ENCODE measurements around the gene ADPGK. TPM values are rescaled to one million over a fixed set of nuclear protein-coding genes. Genes with fewer than 3 reads are reported as not detected.

Gene ADPGK
- polyA plus RNA-seq, 4 donors, result 51.0 to 62.2 (median 55.3) TPM

Other genes starting within 250 kb of the ADPGK start
- gene GOLGA6B, start 129.1 kb downstream of the ADPGK start, polyA plus RNA-seq (ENCODE audit: insufficient read length in 4 of 4), result 1 to 10 TPM in 1 of 4 donors, under 1 TPM in 1, not detected in 2; 0.55 to 1.1 TPM
- not detected for gene HIGD2B, start 97.6 kb downstream of the ADPGK start, polyA plus RNA-seq (ENCODE audit: insufficient read length in 4 of 4)
- 10 to 100 TPM; 26.6 to 52.7 (median 39.7) TPM for gene BBS4, start 97.6 kb downstream of the ADPGK start, polyA plus RNA-seq (ENCODE audit: insufficient read length in 4 of 4)

Measured in left renal pelvis (tissue), 4 donors.